ENCODE measurements around the gene NRN1L.

DNA sequence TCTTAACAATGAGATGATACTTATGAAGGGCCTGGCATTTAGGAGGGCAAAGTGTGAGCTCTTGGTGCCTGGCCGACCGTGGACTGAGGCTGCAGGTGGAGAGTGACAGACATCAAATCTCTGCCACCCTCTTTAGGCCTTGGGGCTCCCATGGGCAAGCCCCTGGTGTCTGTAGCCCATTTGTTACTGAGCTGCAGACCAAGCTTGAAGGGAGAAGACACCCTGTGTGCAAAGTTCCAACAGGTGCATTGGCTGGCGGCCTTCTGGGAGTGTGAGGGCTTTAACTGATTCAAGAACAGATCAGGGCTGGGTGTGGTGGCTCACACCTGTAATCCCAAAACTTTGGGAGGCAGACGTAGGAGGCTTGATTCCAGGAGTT, 47.8 kb downstream of the NRN1L start:
- TF ChIP-seq, protein P1, sequence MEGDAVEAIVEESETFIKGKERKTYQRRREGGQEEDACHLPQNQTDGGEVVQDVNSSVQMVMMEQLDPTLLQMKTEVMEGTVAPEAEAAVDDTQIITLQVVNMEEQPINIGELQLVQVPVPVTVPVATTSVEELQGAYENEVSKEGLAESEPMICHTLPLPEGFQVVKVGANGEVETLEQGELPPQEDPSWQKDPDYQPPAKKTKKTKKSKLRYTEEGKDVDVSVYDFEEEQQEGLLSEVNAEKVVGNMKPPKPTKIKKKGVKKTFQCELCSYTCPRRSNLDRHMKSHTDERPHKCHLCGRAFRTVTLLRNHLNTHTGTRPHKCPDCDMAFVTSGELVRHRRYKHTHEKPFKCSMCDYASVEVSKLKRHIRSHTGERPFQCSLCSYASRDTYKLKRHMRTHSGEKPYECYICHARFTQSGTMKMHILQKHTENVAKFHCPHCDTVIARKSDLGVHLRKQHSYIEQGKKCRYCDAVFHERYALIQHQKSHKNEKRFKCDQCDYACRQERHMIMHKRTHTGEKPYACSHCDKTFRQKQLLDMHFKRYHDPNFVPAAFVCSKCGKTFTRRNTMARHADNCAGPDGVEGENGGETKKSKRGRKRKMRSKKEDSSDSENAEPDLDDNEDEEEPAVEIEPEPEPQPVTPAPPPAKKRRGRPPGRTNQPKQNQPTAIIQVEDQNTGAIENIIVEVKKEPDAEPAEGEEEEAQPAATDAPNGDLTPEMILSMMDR (IDR thresholded peaks at IDR 0.05), result no peak
- TF ChIP-seq POLR2A (IDR thresholded peaks at IDR 0.05), result no peak
